ENCODE results near the gene ADGRV1.

DNA sequence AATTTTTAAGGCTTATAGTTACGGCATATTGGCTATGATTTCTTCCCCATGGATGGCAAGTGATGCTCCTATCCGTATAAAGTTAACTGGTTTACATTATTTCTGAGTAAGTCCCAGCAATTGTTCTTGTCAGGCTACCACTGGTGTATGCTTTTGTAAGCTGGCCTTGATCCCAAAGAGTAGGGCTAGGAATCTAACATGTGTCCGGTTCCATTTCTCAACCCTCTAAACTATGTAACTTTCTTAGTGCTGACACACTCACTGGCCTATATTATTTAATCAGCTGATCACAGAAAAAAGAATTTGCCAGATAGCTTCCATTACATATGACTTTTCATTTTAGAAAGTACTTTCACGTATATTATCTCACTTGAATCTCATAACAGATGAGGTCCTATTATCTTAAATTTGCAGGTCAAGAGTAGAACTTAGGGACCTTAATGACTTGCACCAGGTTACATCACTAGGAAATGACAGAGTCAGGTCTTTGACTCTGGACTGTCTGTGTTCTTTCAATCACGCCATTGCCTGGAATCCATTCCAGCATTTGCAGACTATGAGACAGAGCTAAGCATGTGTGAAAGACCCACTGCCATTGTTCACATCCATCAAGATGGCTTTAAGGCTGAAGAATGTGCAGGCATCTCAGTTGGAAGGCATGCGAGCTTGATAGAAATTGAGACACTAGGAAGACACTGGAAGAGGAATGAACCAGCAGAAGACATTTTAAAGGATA, 461.6 kb downstream of the ADGRV1 start:
- TF ChIP-seq FOXM1 (IDR thresholded peaks at IDR 0.05; ENCODE audit: borderline replicate concordance) (no peak), SP1 (IDR thresholded peaks at IDR 0.05) (no peak), SUZ12 (IDR thresholded peaks at IDR 0.05) (no peak), HDGF (IDR thresholded peaks at IDR 0.05; ENCODE audit: borderline replicate concordance) (no peak), ELF4 (IDR thresholded peaks at IDR 0.05) (no peak), CTBP1 (IDR thresholded peaks at IDR 0.05; ENCODE audit: borderline replicate concordance) (no peak), L3MBTL2 (conservative IDR thresholded peaks at IDR 0.05) (no peak), ARNT (IDR thresholded peaks at IDR 0.05) (no peak)
- TF ChIP-seq, protein P1, sequence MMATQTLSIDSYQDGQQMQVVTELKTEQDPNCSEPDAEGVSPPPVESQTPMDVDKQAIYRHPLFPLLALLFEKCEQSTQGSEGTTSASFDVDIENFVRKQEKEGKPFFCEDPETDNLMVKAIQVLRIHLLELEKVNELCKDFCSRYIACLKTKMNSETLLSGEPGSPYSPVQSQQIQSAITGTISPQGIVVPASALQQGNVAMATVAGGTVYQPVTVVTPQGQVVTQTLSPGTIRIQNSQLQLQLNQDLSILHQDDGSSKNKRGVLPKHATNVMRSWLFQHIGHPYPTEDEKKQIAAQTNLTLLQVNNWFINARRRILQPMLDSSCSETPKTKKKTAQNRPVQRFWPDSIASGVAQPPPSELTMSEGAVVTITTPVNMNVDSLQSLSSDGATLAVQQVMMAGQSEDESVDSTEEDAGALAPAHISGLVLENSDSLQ (IDR thresholded peaks at IDR 0.05) = no peak
